GM19324 (cell line): ENCODE data around the gene OR7G3.

ENCODE experiments used
- ATAC-seq: cut with Tn5 transposase; IDR thresholded peaks from one replicate; pipeline ENCODE4 v1.9.1; 2021; ENCODE audit warnings: mild to moderate bottlenecking, moderate library complexity; ENCODE audit not compliant: unreplicated experiment, low FRiP score

Gene OR7G3

GRCh38 chr19:9115307-9115813 lies 11.4 kb downstream of the OR7G3 start, which contains the start of gene OR7G1:
OR7G1 (minus strand) TSS chr19:9115763; CDS start chr19:9115763, 0 bp downstream.
- no peak for ATAC-seq

GRCh38 chr19:9109959-9110358 lies 16.8 kb downstream of the OR7G3 start:
- no peak for ATAC-seq

GRCh38 chr19:9107375-9107774 lies 19.4 kb downstream of the OR7G3 start, which contains the start of gene OR7G2:
OR7G2 (minus strand) TSS chr19:9107475; CDS start chr19:9103243, 4,232 bp downstream.
- ATAC-seq = no peak

- no peak for ATAC-seq
Observed at GRCh38 chr19:9086761-9087160, 40.0 kb downstream of the OR7G3 start, which contains the start of gene OR1M1. OR1M1 (plus strand) TSS chr19:9087061; CDS start chr19:9093245, 6,184 bp downstream.

GRCh38 chr19:9078651-9079050 lies 48.1 kb downstream of the OR7G3 start:
- no peak for ATAC-seq

- no peak for ATAC-seq
Observed at GRCh38 chr19:9076901-9077300, 49.8 kb downstream of the OR7G3 start.
